ENCODE measurements around the gene IKZF5.

IKZF5 gene

DNA sequence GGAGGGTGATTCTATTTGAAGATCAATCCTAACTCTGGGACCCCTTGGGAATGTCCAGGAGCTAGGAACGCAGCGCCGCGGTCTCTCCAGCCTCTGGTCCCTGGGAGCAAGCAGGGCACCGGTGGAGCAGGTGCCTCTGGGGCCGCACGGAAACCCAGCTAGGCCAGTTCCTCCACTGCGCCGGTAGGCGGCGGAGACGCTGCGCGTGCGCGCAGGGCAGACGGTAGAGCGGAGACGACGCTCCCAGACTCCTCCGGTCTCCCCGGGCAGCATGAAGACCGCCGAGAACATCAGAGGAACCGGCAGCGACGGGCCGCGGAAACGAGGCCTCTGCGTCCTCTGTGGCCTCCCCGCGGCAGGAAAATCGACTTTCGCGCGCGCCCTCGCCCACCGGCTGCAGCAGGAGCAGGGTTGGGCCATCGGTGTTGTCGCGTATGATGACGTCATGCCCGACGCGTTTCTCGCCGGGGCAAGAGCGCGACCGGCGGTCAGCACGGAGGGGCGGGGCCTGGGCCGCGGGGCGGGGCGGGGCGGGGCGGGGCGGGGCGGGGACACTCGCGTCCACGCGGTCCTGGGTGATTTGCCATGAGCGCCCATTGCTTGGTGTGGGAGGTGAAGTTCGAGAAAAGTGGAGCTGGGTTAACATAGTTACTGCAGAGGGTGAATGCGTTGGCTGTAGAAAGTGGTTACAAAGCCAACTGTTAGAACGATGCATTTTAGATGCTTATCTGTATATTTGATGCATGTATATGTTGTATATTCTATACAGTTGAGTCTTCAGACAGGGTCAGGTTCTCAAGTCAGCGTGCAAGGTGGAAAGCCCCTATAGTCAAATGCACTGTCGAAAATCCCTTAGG lies 28.2 kb downstream of the IKZF5 start, which contains the start of gene PSTK:
Gene PSTK, plus strand, starts transcription at position 193 of the 857 bp plus-strand sequence. Its CDS starts 79 bp downstream, at position 272.
- peak; percentile 94 for DNase-seq (ENCODE audit: low spot score)

DNA sequence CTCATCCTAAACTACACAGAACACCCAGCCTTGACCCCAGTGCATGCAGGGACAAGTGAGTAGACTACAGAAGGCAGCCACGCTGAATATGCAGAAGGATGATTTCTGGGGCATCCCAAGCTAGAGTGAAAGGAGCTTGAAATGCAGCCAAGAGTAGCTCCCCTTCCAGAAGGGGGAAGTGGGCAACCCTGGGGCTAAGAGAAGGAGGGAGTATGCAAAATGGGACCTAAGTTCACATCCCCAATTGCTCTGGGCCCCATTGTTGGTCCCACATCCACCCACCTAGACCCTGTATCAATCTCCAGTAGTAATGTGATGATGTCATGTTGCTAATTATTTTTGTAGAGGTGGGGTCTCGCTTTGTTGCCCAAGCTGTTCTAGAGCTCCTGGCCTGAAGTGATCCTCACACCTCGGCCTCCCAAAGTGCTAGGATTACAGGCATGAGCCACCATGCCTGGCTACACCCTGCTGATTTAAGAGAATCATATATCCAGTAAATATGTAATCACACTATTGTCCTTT lies 34.0 kb downstream of the IKZF5 start:
- peak; percentile 23 for DNase-seq (ENCODE audit: low spot score)

- no peak for DNase-seq (ENCODE audit: low spot score)
Observed at GRCh38 chr10:122974023-122974422, 34.6 kb downstream of the IKZF5 start.

DNA sequence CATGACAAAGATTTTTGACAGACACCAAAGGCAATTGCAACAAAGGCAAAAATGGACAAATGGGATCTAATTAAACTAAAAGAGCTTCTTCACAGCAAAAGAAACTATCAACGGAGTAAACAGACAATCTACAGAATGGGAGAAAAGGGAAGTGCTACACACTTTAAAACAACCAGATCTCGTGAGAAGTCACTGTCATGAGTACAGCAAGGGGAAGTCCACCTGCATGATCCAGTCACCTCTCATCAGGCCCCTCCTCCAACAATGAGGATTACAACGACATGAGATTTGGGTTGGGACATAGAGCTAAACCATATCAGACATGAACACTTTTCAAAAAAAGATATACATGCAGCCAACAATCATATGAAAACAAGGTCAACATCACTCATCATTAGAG lies 39.9 kb downstream of the IKZF5 start:
- DNase-seq (ENCODE audit: low spot score): no peak

DNA sequence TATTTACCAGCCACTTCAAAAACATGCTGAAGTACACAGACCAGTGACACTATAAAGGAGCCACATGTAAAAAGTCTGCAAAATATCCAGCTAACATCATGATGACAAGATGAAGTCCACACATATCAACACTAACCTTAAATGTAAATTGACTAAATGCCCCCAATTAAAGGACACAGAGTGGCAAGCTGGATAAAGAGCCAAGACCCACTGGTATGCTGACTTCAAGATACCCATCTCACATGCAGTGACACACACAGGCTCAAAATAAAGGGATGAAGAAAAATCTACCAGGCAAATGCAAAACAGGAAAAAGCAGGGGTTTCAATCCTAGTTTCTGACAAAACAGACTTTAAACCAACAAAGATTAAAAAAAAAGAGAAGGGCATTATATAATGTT lies 41.7 kb downstream of the IKZF5 start:
- DNase-seq (ENCODE audit: low spot score): no peak

GRCh38 chr10:122962405-122962804 lies 46.2 kb downstream of the IKZF5 start:
- DNase-seq (ENCODE audit: low spot score): no peak

GRCh38 chr10:122957474-122957873 lies 51.1 kb downstream of the IKZF5 start:
- DNase-seq (ENCODE audit: low spot score): no peak

DNA sequence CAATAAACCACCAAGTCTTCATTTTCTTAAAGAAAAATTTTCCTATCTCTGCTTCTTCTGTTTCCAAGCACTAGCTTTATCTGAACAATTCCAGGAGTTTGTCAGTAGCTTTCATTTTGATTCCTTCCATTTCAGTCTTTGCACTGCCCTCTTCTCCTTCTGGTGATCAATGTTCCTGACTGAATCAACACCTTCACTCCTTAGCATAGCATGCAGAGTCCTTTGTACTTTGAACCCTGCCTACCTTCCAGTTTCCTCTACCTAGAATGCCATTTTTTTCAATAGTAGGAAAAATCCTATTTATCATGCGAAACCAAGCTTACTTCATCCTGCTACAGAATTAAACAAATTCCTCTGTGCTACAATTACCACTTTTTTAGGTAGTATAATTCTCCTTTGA lies 52.7 kb downstream of the IKZF5 start:
- DNase-seq (ENCODE audit: low spot score): no peak

DNA sequence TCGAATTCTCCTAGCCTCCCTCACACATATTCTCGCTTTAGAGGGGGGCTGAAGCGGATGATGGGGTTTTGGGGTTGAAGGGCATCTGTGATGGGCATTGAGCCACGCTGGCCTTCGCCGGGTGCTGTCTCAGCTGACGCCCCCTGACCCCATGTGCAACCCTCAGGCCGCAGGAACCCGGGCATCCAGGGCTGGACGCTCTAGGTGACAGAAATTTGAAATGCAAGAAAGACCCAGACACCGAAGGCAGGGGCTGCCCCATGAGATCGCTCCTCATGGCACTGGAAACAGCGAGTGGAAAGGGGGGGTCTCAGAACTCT lies 53.9 kb downstream of the IKZF5 start:
- no peak for DNase-seq (ENCODE audit: low spot score)

GRCh38 chr10:122953902-122954730 lies 54.5 kb downstream of the IKZF5 start, which contains the start of gene C10orf88:
Gene C10orf88, minus strand, starts transcription at chr10:122954227. Its CDS starts 49 bp downstream, at chr10:122954178.
- DNase-seq (ENCODE audit: low spot score): peak; percentile 98

DNA sequence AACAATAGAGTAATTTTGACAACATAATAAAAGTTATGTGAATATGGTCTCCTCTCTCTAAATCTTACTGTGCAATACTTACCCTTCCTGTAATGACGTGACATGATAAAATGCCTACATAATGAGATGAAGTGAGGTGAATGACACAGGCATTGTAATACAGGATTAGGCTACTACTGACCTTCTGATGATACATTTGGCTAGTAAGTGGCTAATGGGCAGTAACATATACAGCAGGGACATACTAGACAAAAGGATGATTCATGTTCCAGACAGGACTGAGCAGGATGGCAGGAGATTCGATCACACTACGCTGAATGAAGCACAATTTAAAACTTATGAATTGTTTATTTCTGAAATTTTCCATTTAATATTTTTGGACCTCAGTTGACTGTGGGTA lies 59.3 kb downstream of the IKZF5 start:
- no peak for DNase-seq (ENCODE audit: low spot score)
